ENCODE measurements around the gene CCDC7. TPM values are rescaled to one million over a fixed set of nuclear protein-coding genes. Genes with fewer than 3 reads are reported as not detected.

Gene CCDC7
- total and polyA plus RNA-seq, 10 of the 15 experiments (the other 5 are each of a cell fraction or from before 2014, with no cell fraction given), result 1.8 to 5.6 (median 3.4) TPM

DNA sequence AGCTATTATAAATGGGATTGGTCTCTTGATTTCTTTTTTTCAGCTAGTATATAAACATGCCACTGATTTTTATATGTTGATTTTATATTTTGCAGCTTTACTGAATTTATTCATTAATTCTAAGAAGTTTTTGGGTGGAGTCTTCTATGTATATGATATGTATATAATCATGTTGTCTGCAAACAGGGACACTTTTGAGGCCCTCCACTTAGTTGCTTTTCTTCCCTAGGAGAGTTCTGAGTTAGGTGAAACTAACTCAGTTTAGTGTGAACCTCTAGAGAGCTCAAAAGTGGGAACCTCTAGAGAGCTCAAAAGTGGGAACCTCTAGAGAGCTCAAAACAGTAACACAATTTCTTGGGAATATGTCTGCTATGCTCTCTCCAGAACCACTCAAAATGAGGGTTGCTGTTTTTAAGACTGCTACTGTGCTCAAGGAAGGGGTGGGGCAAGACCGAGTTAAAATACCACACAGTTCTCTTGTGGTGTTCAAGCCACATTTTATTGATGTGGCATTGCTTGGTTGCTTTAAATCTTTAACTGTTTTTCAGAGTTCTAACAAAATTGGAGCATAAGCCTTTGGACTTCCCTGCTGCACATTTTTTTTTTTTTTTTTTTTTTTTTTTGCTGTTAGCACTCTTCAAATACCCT is 13.2 kb downstream of the CCDC7 start:
- Histone ChIP-seq H3K9ac (ENCODE audit: control insufficient read depth, insufficient read depth, low read length) (no peak overlapping the region), H3K4me1 (ENCODE audit: control insufficient read depth, insufficient read depth, low read length) (no peaks in the 10 kb centered on the region), H3K27ac (ENCODE audit: control insufficient read depth, insufficient read depth) (no peak overlapping the region), H3K27me3 (replicated peaks in 1 of 2; ENCODE audit: control insufficient read depth in 2 of 2, insufficient read depth in 2 of 2, low read length in 1 of 2) (no peaks in the 10 kb centered on the region), H4K20me1 (ENCODE audit: control insufficient read depth, insufficient read depth) (no peaks in the 10 kb centered on the region), H3K79me2 (ENCODE audit: control insufficient read depth, insufficient read depth, low read length) (no peaks in the 10 kb centered on the region), H3K9me3 (replicated peaks; ENCODE audit: control insufficient read depth, insufficient read depth, low read length) (no peaks in the 10 kb centered on the region), H3K4me3 (no peak overlapping the region), H2AFZ (ENCODE audit: control insufficient read depth, low read depth, low read length) (no peak overlapping the region), H3K36me3 (ENCODE audit: control insufficient read depth in 2 of 2, insufficient read depth in 2 of 2, low read length in 1 of 2) (no peaks in the 10 kb centered on the region; a peak in 1 of 4 replicates), H3K4me2 (ENCODE audit: control insufficient read depth, insufficient read depth) (no peak overlapping the region)
- SMC1A ChIA-PET (ENCODE audit: uncharacterized antibody, unreplicated experiment), result interaction anchor here (1.5 to 1.9 kb wide), 2 partner anchors 9 to 14 kb away, joined by 5 to 10 read pairs; partner anchors contain the start of gene CCDC7
- FAIRE-seq (no peak), ATAC-seq (peak; percentile 45), DNase-seq (ENCODE audit: low read depth, low spot score) (no peak)
- TF ChIP-seq TBL1XR1 (IDR thresholded peaks at IDR 0.05; ENCODE audit: low read depth, low read length) (no peak), BCL3 (IDR thresholded peaks at IDR 0.05; ENCODE audit: borderline replicate concordance, insufficient read depth, low read depth, low read length, poor library complexity, severe bottlenecking) (no peak), RUNX3 (IDR thresholded peaks at IDR 0.05; ENCODE audit: low read length) (0 out of 2 replicates have a peak, but pooled peaks have one; percentile 11)
- intact Hi-C loops (cut with micrococcal nuclease; ENCODE audit: unreplicated experiment) (no loop called here), in situ Hi-C loops (cut with MboI) (no loop called here)
- POLR2A ChIA-PET, result interaction anchor here (0.6 kb wide), 1 partner anchor 306 kb away, joined by 8 read pairs; no protein-coding TSS in a partner anchor
- RAD21 ChIA-PET (ENCODE audit: unreplicated experiment), result interaction anchor here (1.2 to 2.0 kb wide), 2 partner anchors 14 to 34 kb away, joined by 4 to 6 read pairs; partner anchors contain the start of gene CCDC7
- 100% methylated on average over 1 of the region's 1 CpG for WGBS (ENCODE audit: insufficient coverage, insufficient replicate concordance, low lambda C conversion rate, missing lambda C conversion rate)
- BruUV-seq (replicated peaks), result no TSS peak
- CTCF ChIA-PET, result interaction anchor here (0.7 to 1.0 kb wide), 2 partner anchors 81 to 92 kb away, joined by 3 to 4 read pairs; no protein-coding TSS in a partner anchor

- ATAC-seq (0 out of 3 replicates have a peak, but pooled peaks have one; percentile 20), FAIRE-seq (no peak)
- POLR2A ChIA-PET, result no interaction called here
- TF ChIP-seq CBX5 (IDR thresholded peaks at IDR 0.05; ENCODE audit: low read depth) (no peak), EED (IDR thresholded peaks at IDR 0.05; ENCODE audit: low read depth) (no peak), BACH1 (IDR thresholded peaks at IDR 0.05; ENCODE audit: borderline replicate concordance) (no peak), GATAD2B (conservative IDR thresholded peaks at IDR 0.05; ENCODE audit: low read depth) (no peak), YBX1 (IDR thresholded peaks at IDR 0.05) (no peak)
- TF ChIP-seq, protein P1, sequence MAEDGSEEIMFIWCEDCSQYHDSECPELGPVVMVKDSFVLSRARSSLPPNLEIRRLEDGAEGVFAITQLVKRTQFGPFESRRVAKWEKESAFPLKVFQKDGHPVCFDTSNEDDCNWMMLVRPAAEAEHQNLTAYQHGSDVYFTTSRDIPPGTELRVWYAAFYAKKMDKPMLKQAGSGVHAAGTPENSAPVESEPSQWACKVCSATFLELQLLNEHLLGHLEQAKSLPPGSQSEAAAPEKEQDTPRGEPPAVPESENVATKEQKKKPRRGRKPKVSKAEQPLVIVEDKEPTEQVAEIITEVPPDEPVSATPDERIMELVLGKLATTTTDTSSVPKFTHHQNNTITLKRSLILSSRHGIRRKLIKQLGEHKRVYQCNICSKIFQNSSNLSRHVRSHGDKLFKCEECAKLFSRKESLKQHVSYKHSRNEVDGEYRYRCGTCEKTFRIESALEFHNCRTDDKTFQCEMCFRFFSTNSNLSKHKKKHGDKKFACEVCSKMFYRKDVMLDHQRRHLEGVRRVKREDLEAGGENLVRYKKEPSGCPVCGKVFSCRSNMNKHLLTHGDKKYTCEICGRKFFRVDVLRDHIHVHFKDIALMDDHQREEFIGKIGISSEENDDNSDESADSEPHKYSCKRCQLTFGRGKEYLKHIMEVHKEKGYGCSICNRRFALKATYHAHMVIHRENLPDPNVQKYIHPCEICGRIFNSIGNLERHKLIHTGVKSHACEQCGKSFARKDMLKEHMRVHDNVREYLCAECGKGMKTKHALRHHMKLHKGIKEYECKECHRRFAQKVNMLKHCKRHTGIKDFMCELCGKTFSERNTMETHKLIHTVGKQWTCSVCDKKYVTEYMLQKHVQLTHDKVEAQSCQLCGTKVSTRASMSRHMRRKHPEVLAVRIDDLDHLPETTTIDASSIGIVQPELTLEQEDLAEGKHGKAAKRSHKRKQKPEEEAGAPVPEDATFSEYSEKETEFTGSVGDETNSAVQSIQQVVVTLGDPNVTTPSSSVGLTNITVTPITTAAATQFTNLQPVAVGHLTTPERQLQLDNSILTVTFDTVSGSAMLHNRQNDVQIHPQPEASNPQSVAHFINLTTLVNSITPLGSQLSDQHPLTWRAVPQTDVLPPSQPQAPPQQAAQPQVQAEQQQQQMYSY (CRISPR knock-in tag; IDR thresholded peaks at IDR 0.05), result no peak
Observed at GRCh38 chr10:32461203-32461602, 15.3 kb downstream of the CCDC7 start.

More at GRCh38 chr10:32461203-32461602, 15.3 kb downstream of the CCDC7 start:
- in situ Hi-C loops (cut with MboI) (no loop called here), intact Hi-C loops (cut with micrococcal nuclease; ENCODE audit: unreplicated experiment) (no loop called here)
- no TSS peak for BruUV-seq (replicated peaks)
- no peak overlapping the region for H2AFZ ChIP-seq (ENCODE audit: control insufficient read depth, low read depth, low read length)
- ChIA-PET SMC1A (ENCODE audit: uncharacterized antibody, unreplicated experiment) (no interaction called here), CTCF (no interaction called here), RAD21 (ENCODE audit: unreplicated experiment) (no interaction called here)
- H3K4me2 ChIP-seq (ENCODE audit: control insufficient read depth, insufficient read depth), result no peak overlapping the region
- no peak overlapping the region for H3K9ac ChIP-seq (ENCODE audit: control insufficient read depth, insufficient read depth, low read length)
- H4K20me1 ChIP-seq (ENCODE audit: control insufficient read depth, insufficient read depth), result no peaks in the 10 kb centered on the region
- no peaks in the 10 kb centered on the region for H3K4me1 ChIP-seq (ENCODE audit: control insufficient read depth, insufficient read depth, low read length)
- H3K4me3 ChIP-seq, result no peak overlapping the region
- H3K79me2 ChIP-seq (ENCODE audit: control insufficient read depth, insufficient read depth, low read length), result no peaks in the 10 kb centered on the region
- DNase-seq (ENCODE audit: low read depth, low spot score), result no peak
- H3K27ac ChIP-seq (ENCODE audit: control insufficient read depth, insufficient read depth), result no peak overlapping the region
- H3K27me3 ChIP-seq (replicated peaks in 1 of 2; ENCODE audit: control insufficient read depth in 2 of 2, insufficient read depth in 2 of 2, low read length in 1 of 2), result no peaks in the 10 kb centered on the region
- 97% methylated on average over 1 of the region's 1 CpG for WGBS (ENCODE audit: insufficient coverage, insufficient replicate concordance, low lambda C conversion rate, missing lambda C conversion rate)
- no peaks in the 10 kb centered on the region for H3K9me3 ChIP-seq (replicated peaks; ENCODE audit: control insufficient read depth, insufficient read depth, low read length)
- no peaks in the 10 kb centered on the region; a peak in 1 of 4 replicates for H3K36me3 ChIP-seq (ENCODE audit: control insufficient read depth in 2 of 2, insufficient read depth in 2 of 2, low read length in 1 of 2)
